Fibroblast of pulmonary artery (primary cell): ENCODE measurements around the gene ADAM10.
A peak's percentile ranks its signal among the peaks of the same experiment; 100 is the strongest.

Experiments used
- DNase-seq: peaks from one replicate; pipeline ENCODE4 v3.0.0-alpha.2; 2010; ENCODE audit warnings: low read depth
- H3K4me3 ChIP-seq: replicated peaks from 2 replicates; pipeline ENCODE4 v1.5.1; 2011; ENCODE audit warnings: low read depth, mild to moderate bottlenecking, control low read depth, low read length, moderate library complexity
- CTCF ChIP-seq: IDR thresholded peaks from 2 replicates; pipeline ENCODE4 v1.5.1; 2011; ENCODE audit warnings: mild to moderate bottlenecking, control low read depth, low read length, inconsistent platforms; ENCODE audit errors: missing control alignments

The ADAM10 gene

GRCh38 chr15:58549013-58549784, 200.3 kb downstream of the ADAM10 start:
- TF ChIP-seq CTCF: no peak
- no peak overlapping the region for H3K4me3 ChIP-seq
- DNase-seq: no peak

- no peak for DNase-seq
- no peak overlapping the region for H3K4me3 ChIP-seq
- no peak for TF ChIP-seq CTCF
These were observed 201.0 kb downstream of the ADAM10 start for GRCh38 chr15:58548308-58549012.

GRCh38 chr15:58547628-58548307, 201.7 kb downstream of the ADAM10 start:
- no peak for DNase-seq
- no peak for TF ChIP-seq CTCF
- no peak overlapping the region for H3K4me3 ChIP-seq

DNA sequence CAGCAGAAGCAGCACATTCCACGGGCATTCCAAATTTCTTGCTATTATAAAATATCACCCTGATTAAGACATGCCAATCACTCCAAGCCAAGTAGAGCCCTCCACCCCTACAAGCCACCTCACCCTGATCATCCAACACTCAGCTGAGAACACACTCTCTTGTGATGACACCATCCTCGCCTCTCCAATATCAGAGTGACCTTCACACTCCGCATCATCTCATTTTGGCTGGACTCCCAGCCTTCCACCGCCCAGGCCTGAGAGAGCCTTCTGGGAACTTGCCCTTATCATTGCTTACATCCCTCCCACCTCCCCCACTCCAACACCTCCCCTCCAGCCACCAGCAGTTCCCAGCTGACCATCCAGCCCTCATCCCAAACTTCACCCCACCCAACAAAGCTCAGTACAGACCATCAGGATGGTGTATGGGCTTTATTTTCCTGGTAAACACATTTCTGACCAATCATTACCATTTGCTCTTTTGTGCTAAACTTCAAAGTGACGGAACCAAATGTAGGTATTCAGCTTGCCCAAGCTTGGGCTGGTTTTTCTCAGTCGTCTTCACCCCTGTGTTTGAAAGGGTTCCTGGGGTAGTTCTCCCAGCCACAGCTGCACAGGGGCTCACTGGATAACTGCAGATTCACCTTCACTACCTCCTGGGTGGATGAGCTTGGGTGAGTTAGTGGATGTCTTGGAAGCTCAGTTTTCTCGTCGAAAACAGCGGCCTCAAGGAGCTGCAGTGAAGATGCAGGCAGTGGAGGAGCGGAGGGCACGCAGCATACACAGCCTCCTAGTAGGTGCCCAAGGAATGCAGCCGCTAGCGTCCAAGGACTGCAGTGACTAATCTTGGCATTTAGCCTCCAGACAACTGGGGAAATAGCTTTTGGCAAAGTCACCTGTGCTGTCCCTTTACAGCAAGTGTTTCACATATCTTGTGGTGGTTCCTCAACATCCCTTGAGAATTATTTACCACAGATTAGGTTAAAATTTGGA, 202.6 kb downstream of the ADAM10 start:
- no peak overlapping the region for H3K4me3 ChIP-seq
- DNase-seq: peak; percentile 91
- no peak for TF ChIP-seq CTCF

- no peak for DNase-seq
- TF ChIP-seq CTCF: no peak
- H3K4me3 ChIP-seq: no peak overlapping the region
These were observed 203.4 kb downstream of the ADAM10 start for GRCh38 chr15:58546066-58546591.
